Measurements from ENCODE around the gene EFNA3.
"Not testable (repeated sequence)": the region's sequence is repeated elsewhere in the genome, so short reads cannot be mapped to it uniquely, and the experiment has no call there.

Gene EFNA3

GRCh38 chr1:155118090-155118489 is 39.5 kb downstream of the EFNA3 start:
- DNase-seq = not testable (repeated sequence)

- DNase-seq = no peak
Observed at GRCh38 chr1:155120253-155120652, 41.6 kb downstream of the EFNA3 start.

GRCh38 chr1:155121249-155121648 is 42.6 kb downstream of the EFNA3 start:
- no peak for DNase-seq

GRCh38 chr1:155122308-155122707 is 43.7 kb downstream of the EFNA3 start:
- no peak for DNase-seq

GRCh38 chr1:155123801-155124200 is 45.2 kb downstream of the EFNA3 start:
- DNase-seq = no peak

- no peak for DNase-seq
Observed at GRCh38 chr1:155124503-155125463, 46.1 kb downstream of the EFNA3 start.

- no peak for DNase-seq
Observed at GRCh38 chr1:155125511-155125945, 46.9 kb downstream of the EFNA3 start.

GRCh38 chr1:155125946-155126555 is 47.4 kb downstream of the EFNA3 start:
- no peak for DNase-seq

GRCh38 chr1:155126556-155127104 is 48.0 kb downstream of the EFNA3 start:
- DNase-seq = peak; percentile 49

- DNase-seq = peak; percentile 46
Observed at GRCh38 chr1:155127105-155127966, 48.7 kb downstream of the EFNA3 start, which contains the start of gene EFNA1. TSS of gene EFNA1 (plus strand) at chr1:155127876. CDS start at chr1:155127978, 102 bp downstream.

GRCh38 chr1:155127967-155128754 is 49.5 kb downstream of the EFNA3 start:
- no peak for DNase-seq

GRCh38 chr1:155128755-155129473 is 50.3 kb downstream of the EFNA3 start:
- no peak for DNase-seq

GRCh38 chr1:155130272-155131006 is 51.8 kb downstream of the EFNA3 start:
- no peak for DNase-seq

GRCh38 chr1:155131285-155131684 is 52.6 kb downstream of the EFNA3 start:
- no peak for DNase-seq

GRCh38 chr1:155131856-155132255 is 53.2 kb downstream of the EFNA3 start:
- DNase-seq = no peak

GRCh38 chr1:155133799-155134281 is 55.2 kb downstream of the EFNA3 start:
- DNase-seq = no peak

GRCh38 chr1:155134322-155134721 is 55.7 kb downstream of the EFNA3 start:
- DNase-seq = no peak

- DNase-seq = peak; percentile 54
Observed at GRCh38 chr1:155134880-155135414, 56.3 kb downstream of the EFNA3 start.

GRCh38 chr1:155135415-155136028 is 56.9 kb downstream of the EFNA3 start, which contains the start of gene SLC50A1:
TSS of gene SLC50A1 (plus strand) at chr1:155135852. CDS start at chr1:155135912, 60 bp downstream.
- peak; percentile 93 for DNase-seq
